Colonic mucosa (tissue), 4 donors: ENCODE measurements around the gene TTC28. TPM values are rescaled to one million over a fixed set of nuclear protein-coding genes. Genes with fewer than 3 reads are reported as not detected.

Experiments
- DNase-seq: peaks from one replicate; pipeline ENCODE4 v3.0.0-alpha.2; 2020
- H3K27ac ChIP-seq: fragments of 200-600 bp; one replicate; pipeline ENCODE4 v1.8.0; 2021
- H3K27me3 ChIP-seq: fragments of 200-600 bp; one replicate; pipeline ENCODE4 v1.8.0; 2021
- H3K36me3 ChIP-seq: fragments of 200-600 bp; one replicate; pipeline ENCODE4 v1.8.0; 2021
- H3K4me1 ChIP-seq: fragments of 200-600 bp; one replicate; pipeline ENCODE4 v1.8.0; 2021; ENCODE audit warnings: mild to moderate bottlenecking
- H3K4me3 ChIP-seq: fragments of 200-600 bp; one replicate; pipeline ENCODE4 v1.8.0; 2021
- H3K9ac ChIP-seq, 2 donors: one replicate each; pipeline ENCODE4 v1.7.0; 2013; ENCODE audit warnings: control low read depth in 2 of 2, low read depth in 2 of 2, low read length in 2 of 2
- H3K9me3 ChIP-seq: fragments of 200-600 bp; one replicate; pipeline ENCODE4 v1.8.0; 2021
- CTCF ChIP-seq: fragments of 200-600 bp; IDR thresholded peaks from one replicate; pipeline ENCODE4 v1.8.0; 2022; ENCODE audit warnings: antibody characterized with exemption, mild to moderate bottlenecking
- intact Hi-C: fragments of 100-400 bp; cut with DNase I; formaldehyde crosslinking; loops from one replicate; pipeline ENCODE4 v1.14.1; 2022
- total RNA-seq, 2 donors: library from RNA; stranded (reverse); fragmentation: NEBNext Ultra II Directional in 1 of 2; extraction: Animal tissue kit (Norgen Biotek cat#: 25700) in 1 of 2; gene quantifications; one replicate each; pipeline ENCODE4 v1.2.1, GENCODE V29; 2021
- donor health status: healthy.
- donor health status: DM: no; HTN: no; CAD: no.
- donor health status: DM: no; HTN: no; CAD: no.

TTC28 gene
- total RNA-seq, 2 donors from 2014 or later, result 6.6 to 9.2 TPM

- Histone ChIP-seq H3K4me1 (no peaks in the 10 kb centered on the region), H3K9ac (no peak overlapping the region), H3K36me3 (no peaks in the 10 kb centered on the region), H3K9me3 (no peaks in the 10 kb centered on the region), H3K27ac (no peak overlapping the region), H3K4me3 (no peak overlapping the region), H3K27me3 (no peaks in the 10 kb centered on the region)
- intact Hi-C loops, result no loop called here
- no peak for DNase-seq
- no peak for TF ChIP-seq CTCF
Measured at GRCh38 chr22:28179392-28179791, 500.2 kb downstream of the TTC28 start.

DNA sequence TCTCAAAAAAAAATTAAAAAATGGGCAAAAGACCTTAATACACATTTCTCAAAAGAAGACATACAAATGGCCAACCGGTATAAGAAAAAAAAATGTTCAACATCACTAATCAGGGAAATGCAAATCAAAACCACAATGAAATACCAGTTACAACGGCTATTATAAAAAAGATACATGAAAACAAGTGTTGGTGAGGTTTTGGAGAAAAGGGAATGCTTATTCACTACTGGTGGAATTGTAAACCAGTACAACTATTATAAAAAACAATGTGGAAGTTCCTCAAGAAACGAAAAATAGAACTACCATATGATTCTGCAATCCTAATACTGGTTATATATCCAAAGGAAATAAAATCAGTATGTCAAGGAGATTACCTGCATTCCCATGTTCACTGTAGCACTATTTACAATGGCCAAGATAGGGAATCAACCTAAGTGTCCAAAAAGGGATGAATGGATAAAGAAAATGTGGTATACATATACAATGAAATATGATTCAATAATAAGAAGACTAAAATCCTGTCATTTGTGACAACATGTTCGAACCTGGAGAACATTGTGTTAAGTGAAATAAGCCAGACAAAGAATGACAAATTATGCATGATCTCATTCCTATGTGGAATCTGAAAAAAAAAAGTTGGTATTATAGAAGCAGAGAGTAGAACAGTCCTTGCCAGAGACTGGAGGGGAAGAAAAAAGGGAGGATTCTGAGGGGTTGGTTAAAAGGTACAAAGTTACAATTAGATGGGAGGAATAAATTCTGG is 503.7 kb downstream of the TTC28 start:
- intact Hi-C loops, result no loop called here
- H3K9ac ChIP-seq, result no peak overlapping the region
- no peak overlapping the region for H3K4me3 ChIP-seq

DNA sequence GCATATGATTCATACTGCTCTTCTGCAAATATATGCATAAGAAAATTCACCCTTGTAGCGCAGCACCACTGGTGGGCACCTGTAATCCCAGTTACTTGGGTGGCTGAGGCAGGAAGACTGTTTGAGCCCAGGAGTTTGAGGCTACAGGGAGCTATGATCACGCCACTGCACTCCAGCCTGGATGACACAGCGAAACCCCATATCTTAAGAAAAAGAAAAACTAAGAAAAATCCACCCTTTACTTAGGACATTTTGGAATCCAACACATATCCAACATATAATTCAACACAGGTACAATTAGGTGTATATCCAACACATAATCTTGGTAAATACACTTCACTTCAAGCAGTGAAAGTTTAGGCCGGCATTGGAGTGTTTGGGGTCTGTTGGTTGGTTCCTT is 505.1 kb downstream of the TTC28 start:
- DNase-seq, result no peak
- Histone ChIP-seq H3K27me3 (no peaks in the 10 kb centered on the region), H3K9me3 (no peaks in the 10 kb centered on the region), H3K36me3 (no peaks in the 10 kb centered on the region), H3K4me1 (no peaks in the 10 kb centered on the region), H3K4me3 (no peak overlapping the region), H3K27ac (no peak overlapping the region), H3K9ac (no peak overlapping the region)
- TF ChIP-seq CTCF, result no peak
- intact Hi-C loops, result no loop called here

More for the DNA sequence above, 503.7 kb downstream of the TTC28 start:
- H3K27me3 ChIP-seq, result no peaks in the 10 kb centered on the region
- H3K9me3 ChIP-seq, result no peaks in the 10 kb centered on the region
- no peak overlapping the region for H3K27ac ChIP-seq
- no peak for DNase-seq
- no peak for TF ChIP-seq CTCF
- no peaks in the 10 kb centered on the region for H3K4me1 ChIP-seq
- no peaks in the 10 kb centered on the region for H3K36me3 ChIP-seq

- TF ChIP-seq CTCF, result no peak
- Histone ChIP-seq H3K9me3 (no peaks in the 10 kb centered on the region), H3K27ac (no peak overlapping the region), H3K4me3 (no peak overlapping the region), H3K4me1 (no peaks in the 10 kb centered on the region), H3K27me3 (no peaks in the 10 kb centered on the region), H3K9ac (no peak overlapping the region), H3K36me3 (no peaks in the 10 kb centered on the region)
- no peak for DNase-seq
- intact Hi-C loops, result no loop called here
Measured at GRCh38 chr22:28172892-28173670, 506.6 kb downstream of the TTC28 start.

GRCh38 chr22:28171712-28172111 is 507.9 kb downstream of the TTC28 start:
- Histone ChIP-seq H3K4me3 (no peak overlapping the region), H3K9ac (no peak overlapping the region), H3K9me3 (no peaks in the 10 kb centered on the region), H3K27me3 (no peaks in the 10 kb centered on the region), H3K36me3 (no peaks in the 10 kb centered on the region), H3K27ac (no peak overlapping the region), H3K4me1 (no peaks in the 10 kb centered on the region)
- intact Hi-C loops, result no loop called here
- no peak for DNase-seq
- no peak for TF ChIP-seq CTCF
